NCI-H146 (cell line): ENCODE data around the gene CYGB.

Experiments
- DNase-seq: peaks from one replicate; lab custom pipeline; 2025; lab: John Stamatoyannopoulos, UW

The CYGB gene

GRCh38 chr17:76478730-76479514 is 58.6 kb downstream of the CYGB start:
- no peak for DNase-seq

GRCh38 chr17:76478097-76478496 is 59.4 kb downstream of the CYGB start:
- DNase-seq, result no peak

GRCh38 chr17:76477576-76477975 is 59.9 kb downstream of the CYGB start:
- no peak for DNase-seq
